HL-60 (cell line): ENCODE data around the gene OLR1.

Experiments
- CTCF ChIP-seq: IDR thresholded peaks from one replicate; pipeline ENCODE4 v1.5.1; 2011; ENCODE audit warnings: low read length, control low read depth, inconsistent platforms; ENCODE audit not compliant: insufficient read depth
- GABPA ChIP-seq: IDR thresholded peaks from 2 replicates; pipeline ENCODE4 v1.6.1; 2012; ENCODE audit warnings: low read depth
- POLR2AphosphoS5 ChIP-seq: IDR thresholded peaks from 2 replicates; pipeline ENCODE4 v1.6.1; 2012; ENCODE audit warnings: low read depth

DNA sequence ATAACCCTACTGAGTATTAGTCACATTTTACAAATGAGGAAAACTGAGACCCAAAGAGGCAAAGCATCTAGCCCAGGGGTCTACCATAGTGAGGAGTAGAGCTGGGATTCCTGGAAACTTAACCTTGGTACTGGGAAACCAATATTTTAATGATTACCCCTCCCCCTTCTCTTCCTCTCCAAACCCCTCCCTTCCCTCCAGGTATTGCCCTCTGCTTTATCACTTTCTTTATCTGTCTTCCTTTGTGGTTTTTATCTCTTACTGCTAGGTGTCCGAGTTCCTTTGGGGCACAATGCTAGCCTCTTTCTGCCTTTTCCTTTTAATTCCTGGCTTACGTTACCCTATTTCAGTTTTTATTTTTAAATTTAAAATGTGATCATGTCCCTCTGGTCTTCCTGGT is 43.5 kb upstream of the OLR1 start:
- no peak for TF ChIP-seq POLR2AphosphoS5
- no peak for TF ChIP-seq CTCF
- TF ChIP-seq GABPA = no peak
